HG03439 (cell line): ENCODE results near the gene COL4A1.

Source experiments
- ATAC-seq: cut with Tn5 transposase; IDR thresholded peaks from one replicate; pipeline ENCODE4 v1.9.1; 2021; ENCODE audit warnings: mild to moderate bottlenecking, moderate library complexity; ENCODE audit not compliant: unreplicated experiment

The COL4A1 gene

DNA sequence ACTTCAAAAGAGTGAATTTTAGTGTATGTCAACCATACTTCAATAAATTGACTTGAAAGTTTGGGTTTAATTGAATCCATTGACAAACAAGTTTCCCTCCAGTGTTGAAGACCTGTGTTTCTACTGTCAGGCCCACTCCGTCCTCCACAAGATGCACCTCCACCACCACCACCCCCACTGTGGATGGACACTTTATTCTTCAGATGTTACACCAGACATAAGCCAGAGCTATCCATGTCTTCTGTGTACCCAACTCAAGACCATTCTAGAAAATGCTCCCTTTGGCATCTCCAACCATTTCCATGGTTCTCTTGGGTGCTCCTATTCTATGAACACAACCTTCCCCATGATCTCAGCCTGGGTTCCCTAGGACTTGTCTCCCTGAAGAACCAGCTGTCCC, 207.0 kb downstream of the COL4A1 start:
- no peak for ATAC-seq
